ENCODE data around the gene HBD.
A peak's percentile ranks its signal among the peaks of the same experiment; 100 is the strongest.
"Not testable (repeated sequence)": the region's sequence is repeated elsewhere in the genome, so short reads cannot be mapped to it uniquely, and the experiment has no call there.

HBD gene

DNA sequence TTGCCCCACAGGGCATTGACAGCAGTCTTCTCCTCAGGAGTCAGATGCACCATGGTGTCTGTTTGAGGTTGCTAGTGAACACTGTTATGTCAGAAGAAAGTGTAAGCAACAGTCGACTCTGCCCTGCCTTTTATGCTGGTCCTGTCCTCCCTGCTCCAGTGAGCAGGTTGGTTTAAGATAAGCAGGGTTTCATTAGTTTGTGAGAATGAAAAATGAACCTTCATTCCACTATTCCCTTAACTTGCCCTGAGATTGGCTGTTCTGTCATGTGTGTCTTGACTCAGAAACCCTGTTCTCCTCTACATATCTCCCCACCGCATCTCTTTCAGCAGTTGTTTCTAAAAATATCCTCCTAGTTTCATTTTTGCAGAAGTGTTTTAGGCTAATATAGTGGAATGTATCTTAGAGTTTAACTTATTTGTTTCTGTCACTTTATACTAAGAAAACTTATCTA lies at the start of gene HBD:
Gene HBD, minus strand, starts transcription at position 103 of the 454 bp plus-strand sequence. Its CDS starts 50 bp downstream, at position 53.
- DNase-seq: no peak

GRCh38 chr11:5283882-5284281 lies 49.6 kb upstream of the HBD start:
- no peak for DNase-seq

DNA sequence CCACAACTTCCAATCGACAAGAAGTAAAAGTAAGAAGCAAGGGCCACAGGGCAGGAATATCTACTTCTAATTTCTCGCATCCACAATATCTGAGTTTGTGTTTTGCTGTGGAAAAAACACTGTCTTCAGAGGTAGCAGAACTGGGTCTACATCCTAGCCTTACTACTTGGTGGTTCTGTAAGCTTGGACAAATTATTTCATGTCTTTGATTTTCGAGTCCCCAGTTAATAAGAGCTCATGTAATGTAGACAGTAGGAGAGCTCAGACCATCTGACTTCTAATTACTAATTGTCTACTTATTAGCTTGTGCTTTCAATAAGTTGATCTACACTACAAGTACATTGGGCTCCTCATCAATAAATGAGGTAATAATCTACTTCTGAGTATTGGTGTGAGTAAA lies 48.8 kb upstream of the HBD start:
- DNase-seq: no peak

DNA sequence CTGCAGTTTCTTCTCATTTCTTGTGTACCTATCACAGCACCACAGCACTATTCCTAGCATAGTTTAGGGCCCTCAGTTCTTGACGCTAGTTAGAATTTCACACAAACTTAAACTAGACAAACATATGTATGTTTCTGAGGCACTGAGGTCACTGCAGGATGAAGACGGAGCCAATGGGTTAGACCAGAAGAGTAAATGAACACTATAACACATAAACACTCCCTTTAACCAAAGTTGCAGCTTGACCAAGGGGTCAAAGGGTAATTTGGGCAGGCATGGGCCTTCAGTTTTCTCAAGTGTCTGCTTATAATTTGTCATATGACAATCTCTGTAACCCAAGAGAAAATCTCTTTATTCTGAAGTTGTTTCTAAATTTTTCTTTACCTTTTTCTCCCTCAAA lies 48.3 kb upstream of the HBD start:
- no peak for DNase-seq

- no peak for DNase-seq
These were observed 47.3 kb upstream of the HBD start for GRCh38 chr11:5281596-5281995.

- peak; percentile 52 to 90 for DNase-seq
These were observed 46.4 kb upstream of the HBD start for GRCh38 chr11:5280582-5281102.

DNA sequence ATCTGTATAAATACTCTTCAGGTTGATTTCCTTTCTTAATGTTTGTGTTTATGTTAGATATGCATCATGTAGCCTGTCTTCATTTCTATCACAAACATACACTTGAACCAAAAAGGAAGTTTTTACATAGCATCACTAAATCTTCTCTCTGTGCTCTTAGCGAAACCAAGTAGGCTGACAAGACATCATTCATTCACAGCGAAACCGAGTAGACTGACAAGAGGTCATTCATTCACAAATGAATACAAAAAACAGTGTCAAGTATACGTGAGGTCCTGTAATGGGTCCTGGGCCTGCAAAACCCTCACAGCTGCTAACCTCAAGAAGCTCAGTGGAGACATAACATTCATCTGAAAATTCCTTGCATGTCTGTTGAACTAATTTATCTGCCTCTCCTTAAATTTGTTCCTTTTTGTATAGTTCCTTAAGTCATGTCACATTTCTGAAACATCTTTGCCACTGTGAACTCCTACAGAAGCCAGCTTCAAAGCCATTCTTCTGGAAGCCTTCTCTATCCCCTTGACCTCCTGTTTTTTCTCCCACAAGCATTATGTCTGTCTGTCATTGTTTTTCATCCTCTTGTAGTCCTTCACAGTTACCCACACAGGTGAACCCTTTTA lies 45.3 kb upstream of the HBD start:
- DNase-seq: no peak

DNA sequence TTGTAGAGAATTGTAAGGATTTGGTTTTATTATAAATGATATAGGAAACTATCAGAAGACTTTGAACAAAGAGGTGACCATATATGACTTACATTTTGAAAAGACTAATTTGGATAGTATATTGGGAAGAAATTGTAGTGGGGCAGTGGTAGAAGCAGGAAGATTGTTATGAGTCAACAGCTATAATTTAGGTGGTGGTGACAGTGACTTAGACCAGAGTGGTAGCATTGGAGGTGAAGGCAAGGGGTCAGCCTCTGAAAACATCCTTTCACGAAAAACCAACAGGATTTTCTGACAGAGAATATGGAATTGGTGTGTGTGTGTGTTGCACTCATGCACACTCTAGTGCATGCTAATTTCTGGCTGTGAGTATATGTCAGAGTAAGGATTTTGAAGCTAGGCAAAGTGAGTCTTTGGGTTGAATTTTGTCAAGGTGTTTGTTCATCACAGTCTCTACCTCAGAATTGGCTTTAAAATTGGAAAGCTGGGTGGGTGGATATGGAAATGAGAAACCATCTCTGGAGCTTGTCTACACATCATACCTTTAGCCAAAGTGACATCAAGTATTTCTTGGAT lies 43.6 kb upstream of the HBD start:
- no peak for DNase-seq

DNA sequence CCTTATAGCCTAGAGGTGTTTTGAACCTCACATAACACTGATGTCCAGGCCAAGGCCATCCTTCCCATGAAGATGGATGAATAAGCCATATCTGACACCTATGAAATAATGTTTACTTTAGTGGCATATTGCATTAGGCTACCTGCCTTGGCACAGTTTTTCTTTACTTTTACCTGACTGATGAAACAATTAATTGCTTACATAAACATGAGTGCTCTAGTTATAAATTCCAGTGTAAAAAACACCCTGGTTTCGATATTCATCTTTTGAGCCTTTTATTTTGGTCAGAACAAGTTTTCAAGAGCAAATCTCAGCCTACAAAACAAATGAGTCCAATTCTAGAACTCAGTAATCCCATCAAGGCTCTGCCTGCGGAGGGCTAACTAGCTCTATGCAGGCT lies 42.4 kb upstream of the HBD start:
- no peak for DNase-seq

DNA sequence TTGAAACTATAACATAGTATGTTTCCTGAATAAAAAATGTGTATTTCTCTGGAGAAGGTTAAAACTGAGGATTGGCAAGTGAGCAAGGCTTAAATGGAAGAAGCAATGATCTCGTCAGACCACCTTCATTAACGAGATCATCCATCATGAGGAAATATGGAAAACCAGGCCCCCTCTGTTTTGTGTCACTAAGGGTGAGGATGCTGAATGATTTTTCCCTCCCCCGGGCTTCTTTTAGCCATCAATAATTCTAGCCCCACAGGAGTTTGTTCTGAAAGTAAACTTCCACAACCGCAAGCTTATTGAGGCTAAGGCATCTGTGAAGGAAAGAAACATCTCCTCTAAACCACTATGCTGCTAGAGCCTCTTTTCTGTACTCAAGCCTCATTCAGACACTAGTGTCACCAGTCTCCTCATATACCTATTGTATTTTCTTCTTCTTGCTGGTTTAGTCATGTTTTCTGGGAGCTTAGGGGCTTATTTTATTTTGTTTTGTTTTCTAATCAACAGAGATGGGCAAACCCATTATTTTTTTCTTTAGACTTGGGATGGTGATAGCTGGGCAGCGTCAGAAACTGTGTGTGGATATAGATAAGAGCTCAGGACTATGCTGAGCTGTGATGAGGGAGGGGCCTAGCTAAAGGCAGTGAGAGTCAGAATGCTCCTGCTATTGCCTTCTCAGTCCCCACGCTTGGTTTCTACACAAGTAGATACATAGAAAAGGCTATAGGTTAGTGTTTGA lies 41.3 kb upstream of the HBD start:
- no peak for DNase-seq

DNA sequence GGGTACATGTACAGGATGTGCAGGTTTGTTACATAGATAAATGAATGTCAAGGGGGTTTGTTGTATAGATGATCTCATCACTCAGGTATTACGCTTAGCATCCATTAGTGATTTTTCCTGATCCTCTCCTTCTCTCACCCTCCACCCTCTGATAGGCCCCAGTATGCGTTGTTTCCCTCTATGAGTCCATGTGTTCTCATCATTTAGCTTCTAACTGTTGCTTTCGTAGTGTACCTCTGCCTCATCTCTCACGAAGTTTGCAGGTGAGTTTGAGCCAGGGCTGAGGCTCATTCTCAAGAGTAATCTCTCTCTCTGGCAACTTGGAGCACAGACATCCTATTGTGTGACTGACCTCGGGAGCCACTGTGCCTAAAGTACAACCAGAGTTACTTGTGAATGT lies 40.1 kb upstream of the HBD start:
- no peak for DNase-seq

DNA sequence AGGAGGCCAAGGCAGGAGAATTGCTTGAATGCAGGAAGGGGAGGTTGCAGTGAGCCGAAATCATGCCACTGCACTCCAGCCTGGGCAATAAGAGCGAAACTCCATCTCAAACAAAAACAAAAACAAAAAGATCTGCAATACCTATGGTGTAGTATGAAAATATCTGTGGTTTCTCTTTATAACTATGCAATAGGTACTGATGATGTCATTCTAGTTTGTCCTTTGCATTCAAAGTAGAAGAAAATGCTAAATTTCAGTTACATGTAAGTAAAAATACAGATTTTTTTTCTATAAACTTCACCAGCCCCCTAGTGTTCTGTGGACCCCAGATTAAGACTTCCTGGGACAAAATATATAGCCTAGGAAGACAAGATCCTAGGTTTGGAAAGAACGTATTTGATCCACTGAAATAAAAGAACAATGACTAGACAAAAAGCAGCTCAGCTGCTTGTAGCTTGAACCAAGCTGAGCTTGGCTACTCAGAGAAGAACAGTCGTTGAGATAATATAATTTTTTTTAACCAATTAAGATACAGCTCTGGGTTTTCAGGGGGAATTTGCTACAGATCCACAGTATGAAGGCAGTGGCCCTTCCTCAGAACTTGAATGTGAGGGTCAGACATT lies 38.2 kb upstream of the HBD start:
- DNase-seq: no peak

DNA sequence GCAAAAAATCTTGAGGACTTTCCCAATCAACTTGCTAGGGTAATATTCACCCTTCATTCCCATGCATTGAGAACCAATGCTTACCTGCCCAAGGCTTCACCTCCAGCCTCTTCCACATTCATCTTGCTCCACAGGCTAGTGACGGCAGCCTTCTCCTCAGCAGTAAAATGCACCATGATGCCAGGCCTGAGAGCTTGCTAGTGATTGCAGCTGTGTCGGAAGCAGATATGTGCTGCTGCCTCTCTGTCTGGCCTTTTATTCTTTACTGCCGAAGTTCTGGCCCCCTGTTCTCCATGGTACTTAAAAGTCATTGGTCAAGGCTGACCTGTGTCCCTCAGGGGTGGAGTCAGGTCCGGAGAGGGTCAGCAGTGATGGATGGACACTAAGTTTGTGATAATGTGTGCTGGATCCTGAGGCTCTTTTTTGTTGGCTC lies 35.4 kb upstream of the HBD start, which contains the start of gene HBE1:
Gene HBE1, minus strand, starts transcription at position 231 of the 433 bp plus-strand sequence. Its CDS starts 55 bp downstream, at position 176.
- no peak for DNase-seq

DNA sequence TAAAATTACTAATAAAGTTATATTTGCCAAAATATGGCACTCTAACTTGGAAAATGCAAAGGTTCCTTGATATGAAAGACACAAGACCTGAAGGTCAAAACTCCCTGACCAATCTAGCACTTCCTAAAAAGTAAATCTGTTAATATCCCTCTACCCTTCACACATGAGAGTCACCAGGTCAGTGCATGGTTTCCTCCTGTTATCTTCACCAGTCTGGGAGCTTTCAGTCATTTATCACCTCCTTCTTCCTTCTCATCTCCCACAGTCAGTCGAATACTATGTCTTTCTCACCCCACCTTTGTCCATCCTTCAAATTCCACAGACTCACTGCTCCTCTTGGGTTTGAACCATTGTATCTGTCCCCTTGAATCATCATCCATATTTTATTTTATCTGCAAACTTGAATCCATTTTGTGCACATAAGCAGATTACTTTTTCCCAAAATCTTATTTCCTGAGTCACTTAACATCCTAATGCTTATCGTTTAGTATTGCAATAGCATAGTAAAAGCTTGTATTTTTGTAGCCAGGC lies 32.8 kb upstream of the HBD start:
- no peak for DNase-seq

- no peak for DNase-seq
These were observed 32.3 kb upstream of the HBD start for GRCh38 chr11:5266609-5267008.

- no peak for DNase-seq
These were observed 31.5 kb upstream of the HBD start for GRCh38 chr11:5265832-5266231.

DNA sequence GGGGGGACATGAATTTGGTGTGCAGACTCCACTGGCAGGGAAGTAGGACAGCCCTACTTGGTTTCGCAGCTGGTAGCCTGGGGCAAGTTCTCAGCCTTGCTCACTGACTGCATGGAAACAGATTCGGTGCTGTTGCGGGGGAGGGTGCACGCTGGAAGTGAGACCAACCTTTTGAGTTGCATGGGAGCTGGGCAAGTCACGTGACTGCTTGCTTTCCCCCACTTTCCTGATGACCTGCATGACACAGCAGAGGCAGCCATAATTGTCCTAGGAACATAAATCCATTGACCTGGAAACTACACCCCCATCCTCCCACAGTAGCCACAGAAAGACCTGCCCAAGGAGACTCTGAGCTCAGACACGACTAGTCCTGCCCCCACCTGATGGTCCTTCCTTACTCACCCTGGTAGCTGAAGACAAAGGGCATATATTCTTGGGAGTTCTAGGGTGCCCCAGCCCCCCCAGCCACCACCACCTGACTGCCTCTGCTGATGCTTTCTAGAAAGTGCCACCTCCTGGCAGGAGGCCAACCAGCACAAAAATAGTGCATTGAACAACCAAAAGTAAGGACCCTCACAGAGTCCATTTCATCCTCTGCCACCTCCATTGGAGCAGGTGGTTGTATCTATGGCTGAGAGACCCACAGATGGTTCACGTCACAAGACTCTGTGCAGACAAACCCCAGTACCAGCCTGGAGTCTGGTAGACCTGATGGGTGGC lies 24.4 kb upstream of the HBD start:
- no peak for DNase-seq

DNA sequence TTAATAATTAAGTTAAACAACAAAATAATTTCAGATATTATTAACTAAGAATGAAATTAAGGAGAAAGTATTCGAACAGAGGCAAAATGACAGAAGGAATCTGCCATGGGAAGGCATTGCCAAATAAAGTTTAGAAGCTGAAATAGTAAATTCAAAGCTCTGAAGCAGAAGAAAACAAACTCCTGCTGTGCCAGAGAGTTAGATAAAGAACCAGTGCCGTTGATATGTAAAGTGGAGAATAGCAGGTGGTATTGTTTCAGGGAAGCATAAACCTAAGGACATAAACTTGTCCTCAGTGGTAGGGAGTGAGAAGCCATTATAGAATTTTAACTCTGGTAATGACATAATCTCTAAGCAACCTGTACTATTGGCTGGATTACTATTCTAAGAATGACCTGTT lies 23.0 kb upstream of the HBD start:
- DNase-seq: no peak

DNA sequence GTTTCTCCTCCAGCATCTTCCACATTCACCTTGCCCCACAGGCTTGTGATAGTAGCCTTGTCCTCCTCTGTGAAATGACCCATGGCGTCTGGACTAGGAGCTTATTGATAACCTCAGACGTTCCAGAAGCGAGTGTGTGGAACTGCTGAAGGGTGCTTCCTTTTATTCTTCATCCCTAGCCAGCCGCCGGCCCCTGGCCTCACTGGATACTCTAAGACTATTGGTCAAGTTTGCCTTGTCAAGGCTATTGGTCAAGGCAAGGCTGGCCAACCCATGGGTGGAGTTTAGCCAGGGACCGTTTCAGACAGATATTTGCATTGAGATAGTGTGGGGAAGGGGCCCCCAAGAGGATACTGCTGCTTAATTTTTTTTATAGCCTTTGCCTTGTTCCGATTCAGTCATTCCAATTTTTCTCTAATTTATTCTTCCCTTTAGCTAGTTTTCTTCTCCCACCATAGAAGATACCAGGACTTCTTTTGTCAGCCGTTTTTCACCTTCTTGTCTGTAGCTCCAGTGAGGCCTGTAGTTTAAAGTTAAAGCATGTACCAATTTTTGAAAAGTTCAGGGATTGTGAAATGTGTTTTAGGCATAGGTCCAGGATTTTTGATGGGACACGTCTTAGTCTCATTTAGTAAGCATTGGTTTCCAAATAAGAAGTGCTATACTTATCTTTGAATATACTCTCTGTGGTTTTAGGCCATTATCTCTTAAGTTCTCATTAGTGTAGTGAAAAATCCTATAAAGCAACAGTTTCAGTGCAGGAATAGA lies 20.5 kb upstream of the HBD start, which contains the start of gene HBG2:
Gene HBG2, minus strand, starts transcription at position 136 of the 768 bp plus-strand sequence. Its CDS starts 53 bp downstream, at position 83.
- DNase-seq: not testable (repeated sequence)

- not testable (repeated sequence) for DNase-seq
These were observed 19.7 kb upstream of the HBD start for GRCh38 chr11:5254023-5254422.

GRCh38 chr11:5253440-5253839 lies 19.2 kb upstream of the HBD start:
- not testable (repeated sequence) for DNase-seq

DNA sequence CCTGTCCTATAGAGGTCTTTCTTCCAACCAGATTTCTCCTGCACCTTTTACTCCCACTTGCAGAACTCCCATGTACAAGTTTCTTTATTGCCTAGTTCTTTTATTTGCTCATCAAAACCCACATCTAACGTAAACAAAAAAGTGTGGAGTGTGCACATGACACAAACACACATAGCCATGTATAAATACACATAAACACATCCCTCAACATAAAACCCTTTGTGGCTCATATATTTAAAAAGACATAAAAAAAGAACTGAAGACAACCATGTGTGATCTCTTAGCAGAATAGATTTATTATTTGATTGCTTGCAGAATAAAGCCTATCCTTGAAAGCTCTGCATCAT lies 18.6 kb upstream of the HBD start:
- DNase-seq: no peak
